ENCODE data around the gene NEK10. TPM values are rescaled to one million over a fixed set of nuclear protein-coding genes. Genes with fewer than 3 reads are reported as not detected.

NEK10 gene
- polyA plus RNA-seq, 2 donors: 0.26 to 0.55 TPM

GRCh38 chr3:27194861-27195483 is 174.2 kb downstream of the NEK10 start:
- Histone ChIP-seq H3K4me1 (ENCODE audit: control insufficient read depth in 2 of 2, insufficient read depth in 2 of 2, low read length in 1 of 2) (no peaks in the 10 kb centered on the region), H3K4me3 (ENCODE audit: low read depth in 1 of 2, low read length in 2 of 2) (no peak overlapping the region), H3K27me3 (ENCODE audit: control insufficient read depth in 1 of 2, insufficient read depth in 2 of 2, low read length in 2 of 2) (no peaks in the 10 kb centered on the region), H3K9me3 (ENCODE audit: control insufficient read depth in 2 of 2, insufficient read depth in 1 of 2, low read depth in 1 of 2, low read length in 1 of 2) (no peaks in the 10 kb centered on the region), H3K36me3 (ENCODE audit: control insufficient read depth in 2 of 2, insufficient read depth in 2 of 2, low read length in 1 of 2) (no peaks in the 10 kb centered on the region), H3K27ac (ENCODE audit: low read depth in 2 of 2, low read length in 1 of 2) (no peak overlapping the region)
- 0 to 10% methylated on average over 1 of the region's 1 CpG for WGBS, 2 donors

GRCh38 chr3:27193056-27193455 is 176.1 kb downstream of the NEK10 start:
- Histone ChIP-seq H3K9me3 (ENCODE audit: control insufficient read depth in 2 of 2, insufficient read depth in 1 of 2, low read depth in 1 of 2, low read length in 1 of 2) (no peaks in the 10 kb centered on the region), H3K4me1 (ENCODE audit: control insufficient read depth in 2 of 2, insufficient read depth in 2 of 2, low read length in 1 of 2) (no peaks in the 10 kb centered on the region), H3K4me3 (ENCODE audit: low read depth in 1 of 2, low read length in 2 of 2) (no peak overlapping the region), H3K27ac (ENCODE audit: low read depth in 2 of 2, low read length in 1 of 2) (no peak overlapping the region), H3K36me3 (ENCODE audit: control insufficient read depth in 2 of 2, insufficient read depth in 2 of 2, low read length in 1 of 2) (no peaks in the 10 kb centered on the region), H3K27me3 (ENCODE audit: control insufficient read depth in 1 of 2, insufficient read depth in 2 of 2, low read length in 2 of 2) (no peaks in the 10 kb centered on the region)
- 71 to 85% methylated on average over 2 of the region's 2 CpGs for WGBS, 2 donors

- H3K4me1 ChIP-seq (ENCODE audit: control insufficient read depth in 2 of 2, insufficient read depth in 2 of 2, low read length in 1 of 2): no peaks in the 10 kb centered on the region
- no peak overlapping the region for H3K27ac ChIP-seq (ENCODE audit: low read depth in 2 of 2, low read length in 1 of 2)
- no peaks in the 10 kb centered on the region for H3K9me3 ChIP-seq (ENCODE audit: control insufficient read depth in 2 of 2, insufficient read depth in 1 of 2, low read depth in 1 of 2, low read length in 1 of 2)
- no peak overlapping the region for H3K4me3 ChIP-seq (ENCODE audit: low read depth in 1 of 2, low read length in 2 of 2)
- H3K27me3 ChIP-seq (ENCODE audit: control insufficient read depth in 1 of 2, insufficient read depth in 2 of 2, low read length in 2 of 2): no peaks in the 10 kb centered on the region
- WGBS, 2 donors: 84 to 89% methylated on average over 5 of the region's 5 CpGs
- H3K36me3 ChIP-seq (ENCODE audit: control insufficient read depth in 2 of 2, insufficient read depth in 2 of 2, low read length in 1 of 2): no peaks in the 10 kb centered on the region
These were observed 183.2 kb downstream of the NEK10 start for GRCh38 chr3:27186013-27186412.

- 71 to 77% methylated on average over 2 of the region's 2 CpGs for WGBS, 2 donors
- no peak overlapping the region for H3K27ac ChIP-seq (ENCODE audit: low read depth in 2 of 2, low read length in 1 of 2)
- no peaks in the 10 kb centered on the region for H3K27me3 ChIP-seq (ENCODE audit: control insufficient read depth in 1 of 2, insufficient read depth in 2 of 2, low read length in 2 of 2)
- no peaks in the 10 kb centered on the region for H3K4me1 ChIP-seq (ENCODE audit: control insufficient read depth in 2 of 2, insufficient read depth in 2 of 2, low read length in 1 of 2)
- H3K4me3 ChIP-seq (ENCODE audit: low read depth in 1 of 2, low read length in 2 of 2): no peak overlapping the region
- no peaks in the 10 kb centered on the region for H3K36me3 ChIP-seq (ENCODE audit: control insufficient read depth in 2 of 2, insufficient read depth in 2 of 2, low read length in 1 of 2)
- no peaks in the 10 kb centered on the region for H3K9me3 ChIP-seq (ENCODE audit: control insufficient read depth in 2 of 2, insufficient read depth in 1 of 2, low read depth in 1 of 2, low read length in 1 of 2)
These were observed 183.8 kb downstream of the NEK10 start for GRCh38 chr3:27185231-27185989.

GRCh38 chr3:27184261-27184660 is 184.9 kb downstream of the NEK10 start:
- no peaks in the 10 kb centered on the region for H3K4me1 ChIP-seq (ENCODE audit: control insufficient read depth in 2 of 2, insufficient read depth in 2 of 2, low read length in 1 of 2)
- no peaks in the 10 kb centered on the region for H3K9me3 ChIP-seq (ENCODE audit: control insufficient read depth in 2 of 2, insufficient read depth in 1 of 2, low read depth in 1 of 2, low read length in 1 of 2)
- no peak overlapping the region for H3K4me3 ChIP-seq (ENCODE audit: low read depth in 1 of 2, low read length in 2 of 2)
- H3K27me3 ChIP-seq (ENCODE audit: control insufficient read depth in 1 of 2, insufficient read depth in 2 of 2, low read length in 2 of 2): no peaks in the 10 kb centered on the region
- WGBS, 2 donors: 35 to 48% methylated on average over 2 of the region's 2 CpGs
- no peaks in the 10 kb centered on the region for H3K36me3 ChIP-seq (ENCODE audit: control insufficient read depth in 2 of 2, insufficient read depth in 2 of 2, low read length in 1 of 2)
- no peak overlapping the region for H3K27ac ChIP-seq (ENCODE audit: low read depth in 2 of 2, low read length in 1 of 2)

- WGBS, 2 donors: 84 to 91% methylated on average over 3 of the region's 3 CpGs
- H3K4me1 ChIP-seq (ENCODE audit: control insufficient read depth in 2 of 2, insufficient read depth in 2 of 2, low read length in 1 of 2): no peaks in the 10 kb centered on the region
- no peaks in the 10 kb centered on the region for H3K9me3 ChIP-seq (ENCODE audit: control insufficient read depth in 2 of 2, insufficient read depth in 1 of 2, low read depth in 1 of 2, low read length in 1 of 2)
- no peak overlapping the region for H3K27ac ChIP-seq (ENCODE audit: low read depth in 2 of 2, low read length in 1 of 2)
- H3K36me3 ChIP-seq (ENCODE audit: control insufficient read depth in 2 of 2, insufficient read depth in 2 of 2, low read length in 1 of 2): no peaks in the 10 kb centered on the region
- no peaks in the 10 kb centered on the region for H3K27me3 ChIP-seq (ENCODE audit: control insufficient read depth in 1 of 2, insufficient read depth in 2 of 2, low read length in 2 of 2)
- no peak overlapping the region for H3K4me3 ChIP-seq (ENCODE audit: low read depth in 1 of 2, low read length in 2 of 2)
These were observed 192.9 kb downstream of the NEK10 start for GRCh38 chr3:27176256-27176655.

- no peaks in the 10 kb centered on the region for H3K4me1 ChIP-seq (ENCODE audit: control insufficient read depth in 2 of 2, insufficient read depth in 2 of 2, low read length in 1 of 2)
- no peaks in the 10 kb centered on the region for H3K27me3 ChIP-seq (ENCODE audit: control insufficient read depth in 1 of 2, insufficient read depth in 2 of 2, low read length in 2 of 2)
- WGBS, 2 donors: 86 to 87% methylated on average over 4 of the region's 4 CpGs
- H3K4me3 ChIP-seq (ENCODE audit: low read depth in 1 of 2, low read length in 2 of 2): no peak overlapping the region
- no peaks in the 10 kb centered on the region for H3K9me3 ChIP-seq (ENCODE audit: control insufficient read depth in 2 of 2, insufficient read depth in 1 of 2, low read depth in 1 of 2, low read length in 1 of 2)
- H3K36me3 ChIP-seq (ENCODE audit: control insufficient read depth in 2 of 2, insufficient read depth in 2 of 2, low read length in 1 of 2): no peaks in the 10 kb centered on the region
- H3K27ac ChIP-seq (ENCODE audit: low read depth in 2 of 2, low read length in 1 of 2): no peak overlapping the region
These were observed 194.7 kb downstream of the NEK10 start for GRCh38 chr3:27174530-27174929.

GRCh38 chr3:27171113-27171512 is 198.1 kb downstream of the NEK10 start:
- Histone ChIP-seq H3K36me3 (ENCODE audit: control insufficient read depth in 2 of 2, insufficient read depth in 2 of 2, low read length in 1 of 2) (no peaks in the 10 kb centered on the region), H3K27me3 (ENCODE audit: control insufficient read depth in 1 of 2, insufficient read depth in 2 of 2, low read length in 2 of 2) (no peaks in the 10 kb centered on the region), H3K9me3 (ENCODE audit: control insufficient read depth in 2 of 2, insufficient read depth in 1 of 2, low read depth in 1 of 2, low read length in 1 of 2) (no peaks in the 10 kb centered on the region), H3K27ac (ENCODE audit: low read depth in 2 of 2, low read length in 1 of 2) (no peak overlapping the region), H3K4me1 (ENCODE audit: control insufficient read depth in 2 of 2, insufficient read depth in 2 of 2, low read length in 1 of 2) (no peaks in the 10 kb centered on the region), H3K4me3 (ENCODE audit: low read depth in 1 of 2, low read length in 2 of 2) (no peak overlapping the region)
- 78 to 91% methylated on average over 2 of the region's 2 CpGs for WGBS, 2 donors

GRCh38 chr3:27166888-27167287 is 202.3 kb downstream of the NEK10 start:
- no peaks in the 10 kb centered on the region for H3K27me3 ChIP-seq (ENCODE audit: control insufficient read depth in 1 of 2, insufficient read depth in 2 of 2, low read length in 2 of 2)
- H3K4me3 ChIP-seq (ENCODE audit: low read depth in 1 of 2, low read length in 2 of 2): no peak overlapping the region
- 64 to 72% methylated on average over 3 of the region's 3 CpGs for WGBS, 2 donors
- H3K27ac ChIP-seq (ENCODE audit: low read depth in 2 of 2, low read length in 1 of 2): no peak overlapping the region
- H3K36me3 ChIP-seq (ENCODE audit: control insufficient read depth in 2 of 2, insufficient read depth in 2 of 2, low read length in 1 of 2): no peaks in the 10 kb centered on the region
- H3K4me1 ChIP-seq (ENCODE audit: control insufficient read depth in 2 of 2, insufficient read depth in 2 of 2, low read length in 1 of 2): no peaks in the 10 kb centered on the region
- no peaks in the 10 kb centered on the region for H3K9me3 ChIP-seq (ENCODE audit: control insufficient read depth in 2 of 2, insufficient read depth in 1 of 2, low read depth in 1 of 2, low read length in 1 of 2)

- no peaks in the 10 kb centered on the region for H3K36me3 ChIP-seq (ENCODE audit: control insufficient read depth in 2 of 2, insufficient read depth in 2 of 2, low read length in 1 of 2)
- H3K9me3 ChIP-seq (ENCODE audit: control insufficient read depth in 2 of 2, insufficient read depth in 1 of 2, low read depth in 1 of 2, low read length in 1 of 2): no peaks in the 10 kb centered on the region
- no peaks in the 10 kb centered on the region for H3K4me1 ChIP-seq (ENCODE audit: control insufficient read depth in 2 of 2, insufficient read depth in 2 of 2, low read length in 1 of 2)
- H3K27me3 ChIP-seq (ENCODE audit: control insufficient read depth in 1 of 2, insufficient read depth in 2 of 2, low read length in 2 of 2): no peaks in the 10 kb centered on the region
- 61 to 67% methylated on average over 2 of the region's 2 CpGs for WGBS, 2 donors
- no peak overlapping the region for H3K27ac ChIP-seq (ENCODE audit: low read depth in 2 of 2, low read length in 1 of 2)
- no peak overlapping the region for H3K4me3 ChIP-seq (ENCODE audit: low read depth in 1 of 2, low read length in 2 of 2)
These were observed 203.9 kb downstream of the NEK10 start for GRCh38 chr3:27165321-27165721.
